Epithelial cell of proximal tubule (primary cell): ENCODE results near the gene SPIN4. TPM values are rescaled to one million over a fixed set of nuclear protein-coding genes. Genes with fewer than 3 reads are reported as not detected.
"Not testable (repeated sequence)": the region's sequence is repeated elsewhere in the genome, so short reads cannot be mapped to it uniquely, and the experiment has no call there.

ENCODE experiments used
- DNase-seq: peaks from one replicate; pipeline ENCODE4 v3.0.0-alpha.2; 2011; ENCODE audit warnings: low read depth
- H3K4me3 ChIP-seq: 2 replicates; pipeline ENCODE4 v1.5.1; 2011; ENCODE audit warnings: low read depth, mild to moderate bottlenecking, low read length
- total RNA-seq: library from RNA; depleted of rRNA; stranded (reverse); fragments of >200 nt; gene quantifications from 2 replicates; pipeline ENCODE4 v1.2.3, GENCODE V29; 2015
- TF ChIP-seq, protein P1 (sequence below): conservative IDR thresholded peaks from 2 replicates; pipeline ENCODE4 v1.5.1; 2012; ENCODE audit warnings: low read depth, mild to moderate bottlenecking, low read length

SPIN4 gene
- total RNA-seq = 5.8 and 6.0 TPM in 2 replicates

DNA sequence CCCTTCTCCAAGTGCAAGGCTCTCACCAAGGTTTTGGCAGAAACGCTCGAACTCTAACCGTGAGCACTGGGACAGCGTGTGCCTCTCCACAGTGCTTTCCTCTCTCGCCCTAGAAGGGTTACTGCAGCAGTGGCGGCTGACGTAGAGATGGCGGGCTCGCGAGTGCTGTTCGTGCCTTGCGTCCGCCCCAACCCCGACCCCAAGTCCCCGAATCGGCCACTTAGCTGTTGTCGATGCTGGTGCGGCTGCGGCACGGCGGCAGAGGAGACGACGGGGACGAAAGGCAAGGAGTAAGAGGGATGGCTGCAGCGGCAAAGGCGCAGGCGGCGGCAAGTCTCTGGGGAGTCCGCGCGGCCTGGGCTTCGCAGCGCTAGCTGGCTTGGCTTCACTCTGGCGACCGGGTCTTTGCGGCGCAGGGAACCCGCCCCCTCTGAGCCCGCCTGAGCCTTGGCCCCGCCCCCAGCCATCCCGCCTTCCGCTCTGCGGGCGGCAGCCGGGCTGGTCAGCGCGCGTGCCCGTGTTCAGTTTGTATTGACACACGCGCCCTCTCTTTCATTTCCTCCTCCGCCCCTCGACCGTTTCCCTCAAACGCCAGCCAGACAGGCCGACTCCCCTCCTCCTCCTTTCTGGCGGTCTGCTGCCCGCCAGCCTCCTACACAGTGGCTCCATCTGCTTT lies at the start of gene SPIN4:
TSS of gene SPIN4 (minus strand) at position 392 of the 676 bp plus-strand sequence. CDS start 513 bp downstream, outside the sequence.
- DNase-seq = no peak
- TF ChIP-seq, protein P1, sequence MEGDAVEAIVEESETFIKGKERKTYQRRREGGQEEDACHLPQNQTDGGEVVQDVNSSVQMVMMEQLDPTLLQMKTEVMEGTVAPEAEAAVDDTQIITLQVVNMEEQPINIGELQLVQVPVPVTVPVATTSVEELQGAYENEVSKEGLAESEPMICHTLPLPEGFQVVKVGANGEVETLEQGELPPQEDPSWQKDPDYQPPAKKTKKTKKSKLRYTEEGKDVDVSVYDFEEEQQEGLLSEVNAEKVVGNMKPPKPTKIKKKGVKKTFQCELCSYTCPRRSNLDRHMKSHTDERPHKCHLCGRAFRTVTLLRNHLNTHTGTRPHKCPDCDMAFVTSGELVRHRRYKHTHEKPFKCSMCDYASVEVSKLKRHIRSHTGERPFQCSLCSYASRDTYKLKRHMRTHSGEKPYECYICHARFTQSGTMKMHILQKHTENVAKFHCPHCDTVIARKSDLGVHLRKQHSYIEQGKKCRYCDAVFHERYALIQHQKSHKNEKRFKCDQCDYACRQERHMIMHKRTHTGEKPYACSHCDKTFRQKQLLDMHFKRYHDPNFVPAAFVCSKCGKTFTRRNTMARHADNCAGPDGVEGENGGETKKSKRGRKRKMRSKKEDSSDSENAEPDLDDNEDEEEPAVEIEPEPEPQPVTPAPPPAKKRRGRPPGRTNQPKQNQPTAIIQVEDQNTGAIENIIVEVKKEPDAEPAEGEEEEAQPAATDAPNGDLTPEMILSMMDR = no peak
- H3K4me3 ChIP-seq = peak within 1 kb of the TSS; percentile 61

DNA sequence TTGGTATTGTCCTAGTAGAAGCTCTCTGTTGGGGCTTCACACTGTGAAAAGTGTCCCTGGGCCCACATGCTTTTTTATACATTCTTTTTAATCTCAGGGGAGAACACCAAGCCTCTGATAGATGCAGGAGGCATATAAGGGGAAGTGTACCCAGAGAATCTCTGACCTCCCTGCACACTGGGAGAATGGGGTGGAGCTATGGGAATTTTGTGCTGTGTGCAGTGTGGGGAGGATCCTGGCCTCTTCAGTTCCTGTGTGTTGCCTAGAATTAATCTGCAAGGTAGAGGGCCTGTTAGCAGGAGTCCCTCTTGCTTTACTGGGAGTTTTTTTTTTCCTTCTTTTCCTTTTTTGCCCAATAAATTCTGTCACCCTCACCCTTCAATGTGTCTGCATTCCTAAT lies 49.2 kb upstream of the SPIN4 start:
- DNase-seq = no peak
- TF ChIP-seq, protein P1 = no peak
- no peak overlapping the region for H3K4me3 ChIP-seq

DNA sequence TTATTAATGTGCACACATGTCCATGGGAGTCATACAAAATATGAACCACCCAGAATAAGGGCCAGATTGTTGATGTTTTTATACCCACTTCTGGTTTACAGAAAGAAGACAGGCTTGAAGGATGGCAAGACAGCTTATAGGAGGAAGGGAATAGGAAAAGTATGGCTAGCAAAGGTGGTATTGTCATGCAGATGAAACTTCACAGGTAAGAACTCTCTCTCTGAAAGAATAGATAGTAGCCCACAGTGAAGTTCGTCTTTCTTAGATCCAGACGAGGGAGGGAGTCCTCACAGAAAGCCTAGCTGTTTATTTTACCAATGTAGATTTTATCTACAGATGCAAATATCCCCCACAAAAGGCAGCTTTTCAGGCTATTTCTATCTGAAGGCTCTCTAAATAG lies 43.7 kb upstream of the SPIN4 start:
- DNase-seq = no peak
- TF ChIP-seq, protein P1 = no peak

DNA sequence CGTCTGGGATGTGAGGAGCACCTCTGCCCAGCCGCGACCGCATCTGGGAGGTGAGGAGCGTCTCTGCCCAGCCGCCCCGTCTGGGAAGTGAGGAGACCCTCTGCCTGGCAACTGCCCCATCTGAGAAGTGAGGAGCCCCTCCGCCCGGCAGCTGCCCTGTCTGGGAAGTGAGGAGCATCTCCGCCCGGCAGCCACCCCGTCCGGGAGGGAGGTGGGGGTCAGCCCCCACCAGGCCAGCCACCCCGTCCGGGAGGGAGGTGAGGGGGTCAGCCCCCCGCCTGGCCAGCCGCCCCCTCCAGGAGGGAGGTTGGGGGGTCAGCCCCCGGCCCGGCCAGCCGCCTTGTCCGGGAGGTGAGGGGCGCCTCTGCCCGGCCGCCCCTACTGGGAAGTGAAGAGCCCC lies 42.0 kb upstream of the SPIN4 start:
- not testable (repeated sequence) for DNase-seq

More for the DNA sequence above, 43.7 kb upstream of the SPIN4 start:
- H3K4me3 ChIP-seq = no peak overlapping the region

DNA sequence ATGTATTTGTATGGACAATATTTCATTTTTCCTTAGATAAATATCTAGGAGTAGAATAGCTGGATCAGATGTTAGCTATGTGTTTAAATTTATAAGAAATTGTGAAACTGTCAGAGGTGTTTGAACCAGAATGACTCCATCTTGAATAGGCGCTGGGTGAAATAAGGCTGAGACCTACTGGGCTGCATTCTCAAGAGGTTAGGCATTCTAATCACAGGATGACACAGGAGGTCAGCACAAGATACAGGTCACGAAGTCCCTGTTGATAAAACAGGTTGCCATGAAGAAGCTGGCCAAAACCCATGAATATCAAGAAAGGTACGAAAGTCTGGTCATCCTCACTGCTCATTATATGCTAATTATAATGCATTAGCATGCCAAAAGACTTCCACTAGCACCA lies 36.3 kb upstream of the SPIN4 start:
- DNase-seq = no peak
- TF ChIP-seq, protein P1 = no peak
- H3K4me3 ChIP-seq = no peak overlapping the region

More for the DNA sequence above, 42.0 kb upstream of the SPIN4 start:
- not testable (repeated sequence) for H3K4me3 ChIP-seq

DNA sequence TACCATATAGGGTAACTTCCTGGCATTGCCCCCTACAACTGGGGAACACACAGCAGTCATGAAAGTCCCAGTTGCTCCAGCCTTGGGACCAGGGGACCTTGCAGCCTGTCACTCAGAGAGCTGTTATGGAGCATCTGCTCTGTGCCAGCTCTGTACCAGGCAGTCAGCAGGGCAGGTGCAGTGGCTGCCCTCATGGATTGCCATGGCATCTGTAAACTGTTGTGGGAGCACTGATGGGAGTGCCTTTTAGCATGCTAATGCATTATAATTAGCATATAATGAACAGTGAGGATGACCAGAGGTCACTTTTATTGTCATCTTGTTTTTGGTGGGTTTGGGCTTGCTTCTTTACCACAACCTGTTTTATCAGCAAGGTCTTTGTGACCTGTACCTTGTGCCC lies 33.1 kb upstream of the SPIN4 start:
- not testable (repeated sequence) for H3K4me3 ChIP-seq, DNase-seq

DNA sequence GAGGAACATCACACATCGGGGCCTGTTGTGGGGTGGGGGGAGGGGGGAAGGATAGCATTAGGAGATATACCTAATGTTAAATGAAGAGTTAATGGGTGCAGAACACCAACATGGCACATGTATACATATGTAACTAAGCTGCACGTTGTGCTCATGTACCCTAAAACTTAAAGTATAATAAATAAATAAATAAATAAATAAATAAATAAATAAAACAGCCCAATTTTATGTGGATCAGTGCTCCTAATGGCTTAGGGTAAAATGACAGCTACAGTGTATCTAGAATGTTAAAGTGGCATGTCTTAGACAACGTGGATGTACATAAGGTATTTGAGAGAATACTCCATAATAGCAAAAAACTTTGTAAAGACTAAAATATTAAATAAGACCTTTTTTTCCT lies 21.9 kb upstream of the SPIN4 start:
- not testable (repeated sequence) for H3K4me3 ChIP-seq, DNase-seq

- DNase-seq, H3K4me3 ChIP-seq: not testable (repeated sequence)
These were observed 16.6 kb upstream of the SPIN4 start for GRCh38 chrX:63367699-63368098.

DNA sequence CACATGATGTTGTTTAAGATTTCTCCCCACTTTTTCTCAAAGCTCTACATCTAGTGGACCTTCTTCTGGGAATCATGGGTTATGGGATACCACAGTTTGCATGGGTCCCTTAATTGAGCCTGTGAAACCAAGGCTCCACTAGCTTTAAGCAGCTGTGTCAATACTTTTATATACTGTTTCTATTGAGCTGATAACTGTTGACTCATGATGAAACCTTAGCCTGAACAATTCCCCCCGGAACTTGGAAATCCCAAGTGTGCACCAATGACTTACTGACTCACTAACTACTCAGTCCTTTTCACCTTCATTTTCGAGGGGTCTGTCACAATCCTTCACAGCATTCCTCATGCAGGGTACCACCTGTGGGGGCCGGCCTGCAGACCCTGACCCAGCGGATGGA lies 12.7 kb upstream of the SPIN4 start:
- H3K4me3 ChIP-seq = no peak overlapping the region
- DNase-seq = no peak
- TF ChIP-seq, protein P1 = no peak
